ENCODE data around the gene LCA5.

Gene LCA5

DNA sequence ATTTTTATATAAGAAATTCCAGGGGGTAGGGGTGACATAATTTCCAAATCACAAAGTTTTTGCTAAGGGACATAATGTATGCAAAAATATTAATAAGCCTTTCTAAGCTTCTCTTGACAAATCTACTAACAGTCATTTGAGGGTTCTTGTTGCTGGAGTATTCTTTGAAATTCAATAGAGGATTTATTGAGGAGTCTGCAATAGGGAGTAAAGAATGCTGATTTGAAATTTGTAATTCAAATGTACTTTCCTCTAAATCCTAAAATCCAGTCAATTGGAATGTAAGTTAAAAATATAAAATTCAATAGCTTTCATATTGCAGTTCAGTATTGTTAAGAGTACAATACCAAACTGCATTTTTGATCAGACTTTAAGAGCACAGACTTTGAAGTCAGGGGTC is 17.1 kb upstream of the LCA5 start:
- no peak for TF ChIP-seq EZH2phosphoT487 (IDR thresholded peaks at IDR 0.05; ENCODE audit: low read depth)
- no peak for TF ChIP-seq CTCF (IDR thresholded peaks at IDR 0.05; ENCODE audit: low read depth, low read length)
- Histone ChIP-seq H3K4me2 (ENCODE audit: low read length) (0 out of 2 replicates have a peak overlapping the region, but pooled peaks have one; percentile 7), H3K4me1 (ENCODE audit: low read length) (peaks cover 5% of the 10 kb centered on the region), H3K9ac (ENCODE audit: low read length) (no peak overlapping the region), H4K20me1 (ENCODE audit: insufficient read depth, low read length) (no peaks in the 10 kb centered on the region), H3K9me3 (ENCODE audit: insufficient read depth, low read length) (no peaks in the 10 kb centered on the region), H2AFZ (ENCODE audit: low read depth, low read length) (no peak overlapping the region), H3K36me3 (replicated peaks; ENCODE audit: low read depth, low read length) (no peaks in the 10 kb centered on the region), H3K27me3 (ENCODE audit: low read depth, low read length) (no peaks in the 10 kb centered on the region), H3K79me2 (ENCODE audit: low read length) (no peaks in the 10 kb centered on the region), H3K27ac (ENCODE audit: low read length) (no peak overlapping the region), H3K4me3 (ENCODE audit: low read length) (no peak overlapping the region)

DNA sequence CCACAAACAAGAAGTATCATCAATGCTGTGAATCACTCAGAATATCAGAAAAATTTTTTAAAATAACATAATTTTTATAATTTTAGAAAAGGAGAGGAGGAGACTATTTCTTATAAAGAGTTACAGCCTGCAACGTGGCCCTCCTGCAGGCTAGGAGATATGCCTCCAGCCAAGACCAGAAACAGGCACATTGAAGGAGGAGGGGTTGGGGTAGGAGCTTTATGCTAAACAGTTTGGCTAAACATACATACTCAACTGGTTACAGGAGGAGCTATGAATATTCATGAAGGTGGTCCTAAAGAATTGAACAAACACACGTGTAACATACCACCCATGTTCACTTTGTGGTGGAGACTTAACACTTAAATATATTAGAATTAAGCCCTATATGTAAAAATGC is 14.2 kb upstream of the LCA5 start:
- Histone ChIP-seq H3K27ac (ENCODE audit: low read length) (no peak overlapping the region), H3K27me3 (ENCODE audit: low read depth, low read length) (no peaks in the 10 kb centered on the region), H3K9ac (ENCODE audit: low read length) (no peak overlapping the region), H3K4me1 (ENCODE audit: low read length) (peaks cover 5% of the 10 kb centered on the region), H3K36me3 (replicated peaks; ENCODE audit: low read depth, low read length) (no peaks in the 10 kb centered on the region), H3K4me3 (ENCODE audit: low read length) (no peak overlapping the region), H2AFZ (ENCODE audit: low read depth, low read length) (no peak overlapping the region), H4K20me1 (ENCODE audit: insufficient read depth, low read length) (no peaks in the 10 kb centered on the region), H3K4me2 (ENCODE audit: low read length) (no peak overlapping the region), H3K9me3 (ENCODE audit: insufficient read depth, low read length) (no peaks in the 10 kb centered on the region), H3K79me2 (ENCODE audit: low read length) (no peaks in the 10 kb centered on the region)
- TF ChIP-seq EZH2phosphoT487 (IDR thresholded peaks at IDR 0.05; ENCODE audit: low read depth), result no peak
- TF ChIP-seq CTCF (IDR thresholded peaks at IDR 0.05; ENCODE audit: low read depth, low read length), result no peak

- no peak overlapping the region for H2AFZ ChIP-seq (ENCODE audit: low read depth, low read length)
- H3K27me3 ChIP-seq (ENCODE audit: low read depth, low read length), result no peaks in the 10 kb centered on the region
- H3K27ac ChIP-seq (ENCODE audit: low read length), result no peak overlapping the region
- peaks cover 30% of the 10 kb centered on the region for H3K4me1 ChIP-seq (ENCODE audit: low read length)
- no peaks in the 10 kb centered on the region for H3K9me3 ChIP-seq (ENCODE audit: insufficient read depth, low read length)
- no peaks in the 10 kb centered on the region for H4K20me1 ChIP-seq (ENCODE audit: insufficient read depth, low read length)
- H3K79me2 ChIP-seq (ENCODE audit: low read length), result no peaks in the 10 kb centered on the region
- no peak overlapping the region for H3K4me3 ChIP-seq (ENCODE audit: low read length)
- H3K36me3 ChIP-seq (replicated peaks; ENCODE audit: low read depth, low read length), result no peaks in the 10 kb centered on the region
- no peak for TF ChIP-seq EZH2phosphoT487 (IDR thresholded peaks at IDR 0.05; ENCODE audit: low read depth)
- TF ChIP-seq CTCF (IDR thresholded peaks at IDR 0.05; ENCODE audit: low read depth, low read length), result no peak
- no peak overlapping the region for H3K9ac ChIP-seq (ENCODE audit: low read length)
- no peak overlapping the region for H3K4me2 ChIP-seq (ENCODE audit: low read length)
These were observed 11.1 kb upstream of the LCA5 start for GRCh38 chr6:79548304-79548703.

DNA sequence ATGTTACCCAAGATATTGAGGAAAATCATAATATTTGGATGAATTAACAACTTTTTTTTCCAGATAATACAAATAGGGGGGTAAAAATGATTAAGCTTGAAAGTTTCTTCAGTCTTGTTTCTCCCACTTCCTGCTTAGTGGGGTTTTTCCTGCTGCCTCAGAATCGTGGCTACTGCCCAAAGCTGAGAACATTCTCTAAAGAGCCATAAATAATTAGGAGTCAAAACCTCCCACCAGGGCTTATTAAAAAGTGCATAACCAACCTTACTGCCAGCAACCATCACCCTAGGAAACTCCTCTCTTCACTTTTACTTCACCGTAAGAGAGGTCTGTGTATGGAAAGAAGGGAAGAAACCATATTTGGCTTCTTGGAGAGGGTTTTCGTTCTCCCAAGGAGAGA is 9.0 kb upstream of the LCA5 start:
- Histone ChIP-seq H3K27me3 (ENCODE audit: low read depth, low read length) (no peaks in the 10 kb centered on the region), H3K4me2 (ENCODE audit: low read length) (peak overlapping the region; percentile 1; the same call in 1 of the 2 replicates), H3K79me2 (ENCODE audit: low read length) (no peaks in the 10 kb centered on the region), H3K4me1 (ENCODE audit: low read length) (peaks cover 30% of the 10 kb centered on the region), H4K20me1 (ENCODE audit: insufficient read depth, low read length) (no peaks in the 10 kb centered on the region), H3K27ac (ENCODE audit: low read length) (no peak overlapping the region), H2AFZ (ENCODE audit: low read depth, low read length) (no peak overlapping the region), H3K9ac (ENCODE audit: low read length) (no peak overlapping the region), H3K36me3 (replicated peaks; ENCODE audit: low read depth, low read length) (no peaks in the 10 kb centered on the region), H3K9me3 (ENCODE audit: insufficient read depth, low read length) (no peaks in the 10 kb centered on the region), H3K4me3 (ENCODE audit: low read length) (no peak overlapping the region)
- TF ChIP-seq CTCF (IDR thresholded peaks at IDR 0.05; ENCODE audit: low read depth, low read length), result no peak
